ENCODE data around the gene RAD51AP2.

The RAD51AP2 gene

GRCh38 chr2:17538022-17538843 is 20.0 kb upstream of the RAD51AP2 start:
- DNase-seq (ENCODE audit: low spot score): peak; percentile 37
- no peak for TF ChIP-seq CTCF (IDR thresholded peaks at IDR 0.05; ENCODE audit: extremely low read depth, insufficient read depth, missing control alignments)
- in situ Hi-C loops (cut with MboI; ENCODE audit: low pct_unique_long_range_greater_than_20kb, low sequenced_read_pairs, unreplicated experiment): no loop called here

GRCh38 chr2:17536416-17536815 is 18.2 kb upstream of the RAD51AP2 start:
- in situ Hi-C loops (cut with MboI; ENCODE audit: low pct_unique_long_range_greater_than_20kb, low sequenced_read_pairs, unreplicated experiment): no loop called here
- no peak for TF ChIP-seq CTCF (IDR thresholded peaks at IDR 0.05; ENCODE audit: extremely low read depth, insufficient read depth, missing control alignments)
- no peak for DNase-seq (ENCODE audit: low spot score)

- DNase-seq (ENCODE audit: low spot score): no peak
- in situ Hi-C loops (cut with MboI; ENCODE audit: low pct_unique_long_range_greater_than_20kb, low sequenced_read_pairs, unreplicated experiment): no loop called here
- TF ChIP-seq CTCF (IDR thresholded peaks at IDR 0.05; ENCODE audit: extremely low read depth, insufficient read depth, missing control alignments): no peak
These were observed 15.3 kb upstream of the RAD51AP2 start for GRCh38 chr2:17533546-17533945.

GRCh38 chr2:17529771-17530170 is 11.5 kb upstream of the RAD51AP2 start:
- DNase-seq (ENCODE audit: low spot score): no peak
- TF ChIP-seq CTCF (IDR thresholded peaks at IDR 0.05; ENCODE audit: extremely low read depth, insufficient read depth, missing control alignments): no peak
- in situ Hi-C loops (cut with MboI; ENCODE audit: low pct_unique_long_range_greater_than_20kb, low sequenced_read_pairs, unreplicated experiment): no loop called here

GRCh38 chr2:17522303-17522702 is 4.1 kb upstream of the RAD51AP2 start:
- no peak for TF ChIP-seq CTCF (IDR thresholded peaks at IDR 0.05; ENCODE audit: extremely low read depth, insufficient read depth, missing control alignments)
- in situ Hi-C loops (cut with MboI; ENCODE audit: low pct_unique_long_range_greater_than_20kb, low sequenced_read_pairs, unreplicated experiment): no loop called here
- DNase-seq (ENCODE audit: low spot score): no peak

- in situ Hi-C loops (cut with MboI; ENCODE audit: low pct_unique_long_range_greater_than_20kb, low sequenced_read_pairs, unreplicated experiment): no loop called here
- no peak for TF ChIP-seq CTCF (IDR thresholded peaks at IDR 0.05; ENCODE audit: extremely low read depth, insufficient read depth, missing control alignments)
These were observed 3.4 kb upstream of the RAD51AP2 start for GRCh38 chr2:17521621-17522020.

More at GRCh38 chr2:17521621-17522020, 3.4 kb upstream of the RAD51AP2 start:
- DNase-seq (ENCODE audit: low spot score): no peak
